ENCODE measurements around the gene NRP1.

NRP1 gene

DNA sequence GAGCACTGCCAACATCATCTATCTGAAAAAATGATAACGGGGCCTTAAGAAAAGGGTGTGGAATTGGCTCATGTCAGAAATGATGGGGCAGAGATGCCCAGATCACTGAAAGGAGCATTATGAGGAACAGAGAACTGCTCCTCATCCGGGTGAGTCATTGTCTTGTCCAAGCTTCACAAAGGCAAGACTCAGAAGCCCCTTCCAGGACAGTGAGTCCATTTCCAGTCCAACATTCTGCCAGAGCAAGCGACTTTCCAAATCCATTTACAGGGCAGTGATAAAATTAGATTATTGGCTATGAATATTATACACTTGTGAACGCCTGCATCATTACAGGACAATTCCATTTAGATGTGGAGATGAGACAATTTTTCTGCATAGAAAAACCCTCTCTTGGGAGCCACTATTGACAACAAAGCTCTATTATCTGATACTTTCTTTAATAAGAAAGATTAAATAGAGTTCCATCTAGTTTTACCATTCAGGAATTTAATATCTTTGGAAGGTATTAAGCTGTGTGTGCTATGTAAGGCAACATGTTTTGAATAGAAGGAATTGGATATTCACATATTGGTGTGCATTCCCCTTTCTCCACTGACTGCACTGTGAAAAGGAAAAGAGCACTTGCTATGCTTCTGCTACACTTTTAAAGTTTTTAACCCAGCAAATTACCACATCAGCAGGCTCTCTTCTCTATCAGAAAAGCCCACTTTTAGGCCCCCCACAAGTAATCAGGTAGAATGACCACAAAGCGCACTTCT lies 159.6 kb downstream of the NRP1 start:
- Histone ChIP-seq H3K27me3 (ENCODE audit: control insufficient read depth, low read length) (peaks cover 15% of the 10 kb centered on the region), H3F3A (ENCODE audit: control insufficient read depth, insufficient read depth) (no peaks in the 10 kb centered on the region), H3K27ac (ENCODE audit: low read depth, low read length) (no peak overlapping the region), H3K4me1 (ENCODE audit: control insufficient read depth, low read length) (no peaks in the 10 kb centered on the region), H3K79me2 (ENCODE audit: control insufficient read depth, low read length) (no peaks in the 10 kb centered on the region), H3K4me2 (ENCODE audit: low read length) (no peak overlapping the region), H3K4me3 (ENCODE audit: low read length) (no peak overlapping the region), H3K9me3 (ENCODE audit: control insufficient read depth, insufficient read depth, low read length) (no peaks in the 10 kb centered on the region), H4K20me1 (ENCODE audit: control insufficient read depth, insufficient read depth, low read depth, low read length) (no peaks in the 10 kb centered on the region), H3K9me2 (replicated peaks; ENCODE audit: control insufficient read depth, low read length) (no peaks in the 10 kb centered on the region), H3K36me3 (ENCODE audit: control insufficient read depth, low read length) (no peaks in the 10 kb centered on the region)
- TF ChIP-seq EZH2phosphoT487 (IDR thresholded peaks at IDR 0.05; ENCODE audit: borderline replicate concordance, low read length) = no peak
- TF ChIP-seq, protein P1, sequence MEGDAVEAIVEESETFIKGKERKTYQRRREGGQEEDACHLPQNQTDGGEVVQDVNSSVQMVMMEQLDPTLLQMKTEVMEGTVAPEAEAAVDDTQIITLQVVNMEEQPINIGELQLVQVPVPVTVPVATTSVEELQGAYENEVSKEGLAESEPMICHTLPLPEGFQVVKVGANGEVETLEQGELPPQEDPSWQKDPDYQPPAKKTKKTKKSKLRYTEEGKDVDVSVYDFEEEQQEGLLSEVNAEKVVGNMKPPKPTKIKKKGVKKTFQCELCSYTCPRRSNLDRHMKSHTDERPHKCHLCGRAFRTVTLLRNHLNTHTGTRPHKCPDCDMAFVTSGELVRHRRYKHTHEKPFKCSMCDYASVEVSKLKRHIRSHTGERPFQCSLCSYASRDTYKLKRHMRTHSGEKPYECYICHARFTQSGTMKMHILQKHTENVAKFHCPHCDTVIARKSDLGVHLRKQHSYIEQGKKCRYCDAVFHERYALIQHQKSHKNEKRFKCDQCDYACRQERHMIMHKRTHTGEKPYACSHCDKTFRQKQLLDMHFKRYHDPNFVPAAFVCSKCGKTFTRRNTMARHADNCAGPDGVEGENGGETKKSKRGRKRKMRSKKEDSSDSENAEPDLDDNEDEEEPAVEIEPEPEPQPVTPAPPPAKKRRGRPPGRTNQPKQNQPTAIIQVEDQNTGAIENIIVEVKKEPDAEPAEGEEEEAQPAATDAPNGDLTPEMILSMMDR (IDR thresholded peaks at IDR 0.05; ENCODE audit: low read depth, low read length, poor library complexity, severe bottlenecking) = no peak

DNA sequence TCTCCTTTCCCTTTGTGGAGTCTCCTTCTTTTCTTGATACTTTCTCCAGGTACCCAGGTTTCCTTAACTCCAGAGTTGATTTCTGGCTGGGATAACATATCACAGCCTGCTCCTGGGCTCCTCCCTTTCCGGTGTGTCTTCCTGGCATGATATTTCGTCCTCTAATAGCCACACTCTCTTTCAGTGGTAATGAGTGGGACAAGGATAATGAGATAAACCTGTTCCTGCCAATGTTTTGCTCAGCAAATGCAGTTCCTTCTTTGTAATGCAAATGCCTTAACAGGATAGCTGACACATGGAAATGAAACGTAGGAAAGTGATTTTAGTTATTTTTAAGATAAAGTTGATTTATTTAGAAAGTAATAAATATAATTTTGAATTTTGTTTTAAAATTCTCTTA lies 168.6 kb downstream of the NRP1 start:
- TF ChIP-seq EZH2phosphoT487 (IDR thresholded peaks at IDR 0.05; ENCODE audit: borderline replicate concordance, low read length) = no peak
- TF ChIP-seq, protein P1 (IDR thresholded peaks at IDR 0.05; ENCODE audit: low read depth, low read length, poor library complexity, severe bottlenecking) = no peak
- no peaks in the 10 kb centered on the region for H3K4me1 ChIP-seq (ENCODE audit: control insufficient read depth, low read length)
- H3K9me3 ChIP-seq (ENCODE audit: control insufficient read depth, insufficient read depth, low read length) = no peaks in the 10 kb centered on the region
- no peak overlapping the region for H3K4me2 ChIP-seq (ENCODE audit: low read length)
- no peaks in the 10 kb centered on the region for H4K20me1 ChIP-seq (ENCODE audit: control insufficient read depth, insufficient read depth, low read depth, low read length)
- H3K36me3 ChIP-seq (ENCODE audit: control insufficient read depth, low read length) = no peaks in the 10 kb centered on the region
- H3K4me3 ChIP-seq (ENCODE audit: low read length) = no peak overlapping the region
- 0 out of 2 replicates have a peak, but pooled peaks cover 7% of the 10 kb centered on the region for H3K27me3 ChIP-seq (ENCODE audit: control insufficient read depth, low read length)
- H3F3A ChIP-seq (ENCODE audit: control insufficient read depth, insufficient read depth) = no peaks in the 10 kb centered on the region
- no peaks in the 10 kb centered on the region for H3K79me2 ChIP-seq (ENCODE audit: control insufficient read depth, low read length)
- H3K27ac ChIP-seq (ENCODE audit: low read depth, low read length) = no peak overlapping the region
- no peaks in the 10 kb centered on the region for H3K9me2 ChIP-seq (replicated peaks; ENCODE audit: control insufficient read depth, low read length)

- no peak overlapping the region for H3K4me3 ChIP-seq (ENCODE audit: low read length)
- no peak for TF ChIP-seq EZH2phosphoT487 (IDR thresholded peaks at IDR 0.05; ENCODE audit: borderline replicate concordance, low read length)
- TF ChIP-seq, protein P1 (IDR thresholded peaks at IDR 0.05; ENCODE audit: low read depth, low read length, poor library complexity, severe bottlenecking) = no peak
- no peak overlapping the region for H3K27ac ChIP-seq (ENCODE audit: low read depth, low read length)
- H3K4me1 ChIP-seq (ENCODE audit: control insufficient read depth, low read length) = no peaks in the 10 kb centered on the region
- H3K4me2 ChIP-seq (ENCODE audit: low read length) = no peak overlapping the region
- H3K9me2 ChIP-seq (replicated peaks; ENCODE audit: control insufficient read depth, low read length) = no peaks in the 10 kb centered on the region
- no peaks in the 10 kb centered on the region for H4K20me1 ChIP-seq (ENCODE audit: control insufficient read depth, insufficient read depth, low read depth, low read length)
- no peaks in the 10 kb centered on the region for H3F3A ChIP-seq (ENCODE audit: control insufficient read depth, insufficient read depth)
- no peaks in the 10 kb centered on the region for H3K79me2 ChIP-seq (ENCODE audit: control insufficient read depth, low read length)
- H3K9me3 ChIP-seq (ENCODE audit: control insufficient read depth, insufficient read depth, low read length) = no peaks in the 10 kb centered on the region
- H3K36me3 ChIP-seq (ENCODE audit: control insufficient read depth, low read length) = no peaks in the 10 kb centered on the region
- 0 out of 2 replicates have a peak, but pooled peaks cover 7% of the 10 kb centered on the region for H3K27me3 ChIP-seq (ENCODE audit: control insufficient read depth, low read length)
These were observed 170.3 kb downstream of the NRP1 start for GRCh38 chr10:33164060-33164709.
